ENCODE data around the gene P2RX3. TPM values are rescaled to one million over a fixed set of nuclear protein-coding genes. Genes with fewer than 3 reads are reported as not detected.
A peak's percentile ranks its signal among the peaks of the same experiment; 100 is the strongest.

The P2RX3 gene
- total and polyA plus RNA-seq, 2 donors (not counting 1 experiment from before 2014, with no cell fraction given) = not detected

DNA sequence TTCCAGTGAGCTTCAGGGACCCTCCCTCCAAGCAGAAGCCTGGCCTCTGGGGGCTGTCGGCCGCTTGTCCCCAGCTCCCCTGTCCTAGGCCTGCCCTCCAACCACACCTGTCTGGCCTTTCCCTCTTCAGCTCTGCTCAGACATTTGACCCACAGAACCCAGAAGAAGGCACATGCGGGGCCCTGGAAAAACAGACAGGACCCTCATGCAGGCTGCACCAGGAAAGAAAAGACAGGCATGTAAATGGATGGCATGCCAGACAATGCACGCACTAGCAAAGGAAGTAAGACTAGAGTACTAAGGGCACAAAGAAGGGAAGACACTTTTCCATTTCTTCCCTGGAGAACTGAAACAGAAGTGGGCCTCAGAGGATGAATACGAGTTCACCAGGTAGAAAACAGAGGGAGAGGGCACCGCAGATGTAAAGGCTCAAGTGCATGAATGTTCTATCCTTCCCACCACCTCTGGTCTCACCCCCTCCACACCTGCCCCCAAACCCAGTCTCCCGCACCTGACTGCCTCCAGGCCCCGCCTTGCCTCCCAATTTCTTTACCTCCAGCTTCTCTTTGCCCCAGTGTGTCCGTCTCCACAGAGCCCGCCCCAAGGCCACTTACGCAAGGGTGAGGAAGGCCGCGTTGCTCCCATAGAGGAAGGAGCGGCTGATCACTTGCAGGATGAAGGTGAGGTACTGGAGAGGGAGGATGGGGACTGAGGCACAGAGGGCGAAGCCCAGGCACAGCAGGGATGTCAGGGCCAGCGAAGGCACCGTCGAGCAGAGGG is 71.4 kb downstream of the P2RX3 start:
- no peaks in the 10 kb centered on the region for H3K79me2 ChIP-seq (ENCODE audit: control insufficient read depth, insufficient read depth, low read length)
- no peak overlapping the region for H3K4me3 ChIP-seq (replicated peaks in 1 of 4; ENCODE audit: control extremely low read depth in 1 of 4, insufficient read depth in 1 of 4, low read depth in 3 of 4, low read length in 4 of 4)
- H4K20me1 ChIP-seq (ENCODE audit: control insufficient read depth, extremely low read depth, insufficient read depth, low read length) = no peaks in the 10 kb centered on the region
- no peak overlapping the region for H3K4me2 ChIP-seq (ENCODE audit: extremely low read depth, insufficient read depth, low read length)
- H3K27ac ChIP-seq (ENCODE audit: insufficient read depth, low read length) = peak overlapping the region; percentile 16
- TF ChIP-seq EZH2 (IDR thresholded peaks at IDR 0.05; ENCODE audit: low read length, missing control alignments) = no peak
- TF ChIP-seq, protein P1, sequence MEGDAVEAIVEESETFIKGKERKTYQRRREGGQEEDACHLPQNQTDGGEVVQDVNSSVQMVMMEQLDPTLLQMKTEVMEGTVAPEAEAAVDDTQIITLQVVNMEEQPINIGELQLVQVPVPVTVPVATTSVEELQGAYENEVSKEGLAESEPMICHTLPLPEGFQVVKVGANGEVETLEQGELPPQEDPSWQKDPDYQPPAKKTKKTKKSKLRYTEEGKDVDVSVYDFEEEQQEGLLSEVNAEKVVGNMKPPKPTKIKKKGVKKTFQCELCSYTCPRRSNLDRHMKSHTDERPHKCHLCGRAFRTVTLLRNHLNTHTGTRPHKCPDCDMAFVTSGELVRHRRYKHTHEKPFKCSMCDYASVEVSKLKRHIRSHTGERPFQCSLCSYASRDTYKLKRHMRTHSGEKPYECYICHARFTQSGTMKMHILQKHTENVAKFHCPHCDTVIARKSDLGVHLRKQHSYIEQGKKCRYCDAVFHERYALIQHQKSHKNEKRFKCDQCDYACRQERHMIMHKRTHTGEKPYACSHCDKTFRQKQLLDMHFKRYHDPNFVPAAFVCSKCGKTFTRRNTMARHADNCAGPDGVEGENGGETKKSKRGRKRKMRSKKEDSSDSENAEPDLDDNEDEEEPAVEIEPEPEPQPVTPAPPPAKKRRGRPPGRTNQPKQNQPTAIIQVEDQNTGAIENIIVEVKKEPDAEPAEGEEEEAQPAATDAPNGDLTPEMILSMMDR (conservative IDR thresholded peaks at IDR 0.05 in 1 of 2, IDR thresholded peaks at IDR 0.05 in 1 of 2; ENCODE audit: low read depth in 1 of 2, low read length in 2 of 2) = no peak
- no peaks in the 10 kb centered on the region for H3K27me3 ChIP-seq (ENCODE audit: control insufficient read depth, insufficient read depth, low read length)
- peaks cover 15% of the 10 kb centered on the region for H3K36me3 ChIP-seq (ENCODE audit: control insufficient read depth, insufficient read depth, low read length)
- H2AFZ ChIP-seq (ENCODE audit: low read length) = no peak overlapping the region
- H3K9ac ChIP-seq (ENCODE audit: insufficient read depth, low read length) = no peak overlapping the region
- H3K9me3 ChIP-seq (ENCODE audit: control insufficient read depth, insufficient read depth, low read depth, low read length) = no peaks in the 10 kb centered on the region
- no peak for DNase-seq (ENCODE audit: low read depth in 2 of 2)
- peaks cover 4% of the 10 kb centered on the region for H3K4me1 ChIP-seq (ENCODE audit: control insufficient read depth, extremely low read depth, insufficient read depth, low read length)

DNA sequence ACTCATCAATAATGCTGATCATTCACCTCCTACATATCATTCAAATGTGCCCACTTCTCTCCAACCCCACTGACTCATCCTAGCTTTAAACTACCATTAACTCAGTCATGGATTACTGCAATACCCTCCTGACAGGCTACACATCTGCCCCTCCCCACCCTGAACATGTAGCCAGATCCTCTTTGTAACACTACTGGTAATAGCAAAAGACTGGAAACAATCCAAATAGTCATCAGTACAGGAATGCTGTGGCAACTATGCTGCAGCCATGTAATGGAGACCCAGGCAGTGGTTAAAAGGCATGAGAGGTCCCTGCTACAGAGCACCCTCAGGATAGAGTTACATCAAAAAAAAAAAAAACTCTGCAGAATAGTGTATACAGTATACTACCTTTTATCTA is 72.1 kb downstream of the P2RX3 start:
- DNase-seq (ENCODE audit: low read depth in 2 of 2) = peak; percentile 89 to 91
- Histone ChIP-seq H3K9ac (ENCODE audit: insufficient read depth, low read length) (no peak overlapping the region), H3K4me2 (ENCODE audit: extremely low read depth, insufficient read depth, low read length) (no peak overlapping the region), H4K20me1 (ENCODE audit: control insufficient read depth, extremely low read depth, insufficient read depth, low read length) (no peaks in the 10 kb centered on the region), H2AFZ (ENCODE audit: low read length) (no peak overlapping the region), H3K4me3 (replicated peaks in 1 of 4; ENCODE audit: control extremely low read depth in 1 of 4, insufficient read depth in 1 of 4, low read depth in 3 of 4, low read length in 4 of 4) (no peak overlapping the region), H3K27ac (ENCODE audit: insufficient read depth, low read length) (no peak overlapping the region), H3K4me1 (ENCODE audit: control insufficient read depth, extremely low read depth, insufficient read depth, low read length) (peaks cover 4% of the 10 kb centered on the region), H3K79me2 (ENCODE audit: control insufficient read depth, insufficient read depth, low read length) (no peaks in the 10 kb centered on the region), H3K27me3 (ENCODE audit: control insufficient read depth, insufficient read depth, low read length) (no peaks in the 10 kb centered on the region), H3K9me3 (ENCODE audit: control insufficient read depth, insufficient read depth, low read depth, low read length) (no peaks in the 10 kb centered on the region), H3K36me3 (ENCODE audit: control insufficient read depth, insufficient read depth, low read length) (peaks cover 15% of the 10 kb centered on the region)
- no peak for TF ChIP-seq EZH2 (IDR thresholded peaks at IDR 0.05; ENCODE audit: low read length, missing control alignments)
- TF ChIP-seq, protein P1 (conservative IDR thresholded peaks at IDR 0.05 in 1 of 2, IDR thresholded peaks at IDR 0.05 in 1 of 2; ENCODE audit: low read depth in 1 of 2, low read length in 2 of 2) = no peak

DNA sequence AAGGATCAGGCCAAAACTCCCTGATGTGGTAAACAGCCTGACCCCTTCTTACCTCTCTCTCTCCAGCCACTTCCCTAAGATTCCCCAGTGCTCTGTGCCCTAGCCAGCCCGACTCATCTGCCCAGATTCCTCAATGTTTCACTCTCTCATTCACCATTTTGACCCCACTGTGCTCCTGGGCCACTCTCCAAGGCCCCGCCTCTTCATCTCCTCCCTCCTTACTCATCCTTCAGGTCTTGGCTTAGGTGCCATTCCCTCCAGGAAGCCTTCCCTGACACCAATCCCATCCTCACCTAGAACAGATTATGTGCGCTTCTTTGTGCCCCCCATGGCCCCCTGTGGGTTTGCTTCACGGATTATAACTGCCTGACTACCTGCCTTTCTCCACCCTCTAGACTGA is 75.5 kb downstream of the P2RX3 start:
- no peak for TF ChIP-seq EZH2 (IDR thresholded peaks at IDR 0.05; ENCODE audit: low read length, missing control alignments)
- Histone ChIP-seq H3K27ac (ENCODE audit: insufficient read depth, low read length) (no peak overlapping the region), H3K79me2 (ENCODE audit: control insufficient read depth, insufficient read depth, low read length) (no peaks in the 10 kb centered on the region), H3K4me2 (ENCODE audit: extremely low read depth, insufficient read depth, low read length) (no peak overlapping the region), H3K9ac (ENCODE audit: insufficient read depth, low read length) (no peak overlapping the region), H2AFZ (ENCODE audit: low read length) (no peak overlapping the region), H3K27me3 (ENCODE audit: control insufficient read depth, insufficient read depth, low read length) (no peaks in the 10 kb centered on the region), H3K4me1 (ENCODE audit: control insufficient read depth, extremely low read depth, insufficient read depth, low read length) (peaks cover 2% of the 10 kb centered on the region), H3K36me3 (ENCODE audit: control insufficient read depth, insufficient read depth, low read length) (peaks cover 8% of the 10 kb centered on the region), H3K4me3 (replicated peaks in 1 of 4; ENCODE audit: control extremely low read depth in 1 of 4, insufficient read depth in 1 of 4, low read depth in 3 of 4, low read length in 4 of 4) (no peak overlapping the region), H4K20me1 (ENCODE audit: control insufficient read depth, extremely low read depth, insufficient read depth, low read length) (no peaks in the 10 kb centered on the region), H3K9me3 (ENCODE audit: control insufficient read depth, insufficient read depth, low read depth, low read length) (no peaks in the 10 kb centered on the region)
- no peak for DNase-seq (ENCODE audit: low read depth in 2 of 2)

Measured in fibroblast of lung (primary cell).